GM08714 (cell line): ENCODE data around the gene HIC2.
A peak's percentile ranks its signal among the peaks of the same experiment; 100 is the strongest.
"Not testable (repeated sequence)": the region's sequence is repeated elsewhere in the genome, so short reads cannot be mapped to it uniquely, and the experiment has no call there.

Experiments
- H3K4me3 ChIP-seq: fragments of 200-500 bp; sonication (Bioruptor generic); 2 replicates; pipeline ENCODE4 v1.5.1; 2014; ENCODE audit warnings: mild to moderate bottlenecking, low read length, inconsistent platforms
- ZNF274 ChIP-seq: IDR thresholded peaks from 2 replicates; pipeline ENCODE4 v1.6.1; 2012; ENCODE audit warnings: mild to moderate bottlenecking, low read depth, low read length

HIC2 gene

GRCh38 chr22:21446827-21447690 lies 29.9 kb downstream of the HIC2 start:
- H3K4me3 ChIP-seq, result no peak overlapping the region
- no peak for TF ChIP-seq ZNF274

GRCh38 chr22:21447694-21448402 lies 30.7 kb downstream of the HIC2 start:
- TF ChIP-seq ZNF274, result no peak
- no peak overlapping the region for H3K4me3 ChIP-seq

DNA sequence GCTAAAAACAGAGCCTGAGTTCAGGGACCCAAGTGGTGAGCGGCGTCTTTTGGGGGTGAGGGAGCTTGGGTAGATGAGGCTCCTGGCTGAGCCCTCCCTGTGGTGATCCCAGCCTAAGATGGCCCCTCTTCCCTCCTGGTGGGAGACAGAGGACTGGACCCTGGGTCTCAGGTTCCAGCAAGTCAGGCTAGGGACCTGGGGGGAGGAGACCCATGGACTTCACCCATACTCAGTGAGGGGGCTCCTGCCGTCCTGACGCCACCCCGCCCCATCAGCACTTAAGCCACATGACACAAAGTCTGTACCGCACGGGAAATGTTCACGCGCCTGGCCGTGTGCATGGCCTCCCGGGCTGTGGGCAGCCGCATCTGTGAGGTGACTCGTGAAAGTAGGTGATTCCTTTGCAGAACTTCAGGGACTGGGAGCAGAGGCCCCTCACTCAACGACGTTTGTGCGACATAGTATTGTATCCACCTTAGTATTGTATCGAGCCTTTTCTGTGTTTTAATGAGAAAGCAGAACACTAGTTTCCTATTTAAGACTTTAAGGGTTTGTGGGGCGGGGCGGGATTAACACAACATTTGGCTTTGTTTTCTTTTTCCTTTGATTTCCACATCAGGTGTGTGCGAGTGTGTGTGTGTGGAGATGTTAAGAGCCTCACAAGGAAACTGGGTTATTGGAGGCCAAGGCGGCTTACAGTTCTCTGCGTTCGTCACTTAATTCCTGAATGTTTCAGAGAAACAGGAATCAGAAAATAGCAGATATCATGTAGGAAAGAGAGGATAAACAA lies 31.7 kb downstream of the HIC2 start:
- no peak overlapping the region for H3K4me3 ChIP-seq
- TF ChIP-seq ZNF274, result no peak

GRCh38 chr22:21449531-21450319 lies 32.6 kb downstream of the HIC2 start:
- no peak for TF ChIP-seq ZNF274
- H3K4me3 ChIP-seq, result no peak overlapping the region

DNA sequence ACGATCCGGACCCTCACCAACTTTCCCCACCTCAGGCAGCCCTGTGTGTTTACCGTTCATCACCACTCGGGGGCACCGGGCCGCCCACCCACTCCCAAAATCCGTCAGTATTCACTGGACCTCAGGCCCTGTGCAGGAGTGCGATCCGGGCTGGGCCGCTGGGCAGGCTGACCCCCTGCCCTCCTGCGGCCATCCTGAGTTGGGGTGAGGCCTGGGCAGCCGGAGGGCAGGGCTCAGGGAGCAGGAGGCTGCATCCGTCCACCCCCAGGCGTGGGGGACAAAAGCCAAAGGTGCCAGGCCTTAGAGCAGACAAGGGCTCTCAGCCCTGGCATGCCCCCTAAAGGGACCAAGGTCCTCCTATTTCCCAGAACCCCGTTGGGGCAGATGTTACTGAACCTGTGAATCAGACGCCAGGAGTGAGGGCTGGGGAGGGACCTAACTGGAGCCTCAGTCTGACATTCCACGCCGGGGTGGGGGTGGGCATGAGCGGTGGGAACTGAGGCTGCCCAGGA lies 33.2 kb downstream of the HIC2 start:
- H3K4me3 ChIP-seq, result no peak overlapping the region
- TF ChIP-seq ZNF274, result no peak

DNA sequence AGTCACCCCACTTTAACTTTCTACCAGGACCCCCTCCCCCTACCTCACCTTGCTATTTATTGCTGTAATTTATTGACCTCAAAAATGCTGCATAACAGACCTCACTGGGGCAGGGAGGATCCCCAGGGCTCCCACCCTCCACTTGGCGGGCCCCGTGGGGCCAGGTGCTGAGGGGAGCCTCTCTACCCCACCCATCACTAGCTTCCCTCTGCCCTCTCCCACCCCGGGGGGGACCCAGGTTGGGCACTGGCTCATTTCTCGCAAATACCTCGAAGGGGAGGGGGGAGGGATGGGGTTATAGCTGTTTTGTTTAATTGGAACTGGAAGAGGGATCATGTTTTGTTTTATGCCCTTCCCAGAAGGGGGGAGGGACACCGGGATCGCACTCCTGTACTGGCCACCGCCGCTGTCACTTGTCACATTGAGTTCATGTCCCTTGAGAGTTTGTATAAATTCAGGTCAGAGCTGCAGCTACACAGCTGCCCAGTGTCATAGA lies 33.7 kb downstream of the HIC2 start:
- H3K4me3 ChIP-seq, result no peak overlapping the region
- no peak for TF ChIP-seq ZNF274

- TF ChIP-seq ZNF274, result no peak
- H3K4me3 ChIP-seq, result no peak overlapping the region
Measured at GRCh38 chr22:21451545-21452520, 34.7 kb downstream of the HIC2 start.

- H3K4me3 ChIP-seq, result not testable (repeated sequence)
Measured at GRCh38 chr22:21452666-21453065, 35.5 kb downstream of the HIC2 start.

DNA sequence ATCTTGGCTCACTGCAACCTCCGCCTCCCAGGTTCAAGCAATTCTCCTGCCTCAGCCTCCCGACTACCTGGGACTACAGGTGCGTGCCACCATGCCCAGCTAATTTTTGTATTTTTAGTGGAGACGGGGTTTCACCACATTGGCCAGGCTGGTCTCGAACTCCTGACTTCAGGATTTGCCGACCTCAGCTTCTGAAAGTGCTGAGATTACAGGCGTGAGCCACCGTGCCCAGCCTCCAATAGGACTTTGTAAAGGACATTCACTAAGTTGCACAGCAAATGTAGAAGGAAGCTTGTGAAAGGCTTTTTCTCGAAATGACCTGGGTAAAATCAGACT lies 37.8 kb downstream of the HIC2 start:
- H3K4me3 ChIP-seq, result not testable (repeated sequence)

- H3K4me3 ChIP-seq, result no peak overlapping the region
- no peak for TF ChIP-seq ZNF274
Measured at GRCh38 chr22:21455334-21456089, 38.3 kb downstream of the HIC2 start.

DNA sequence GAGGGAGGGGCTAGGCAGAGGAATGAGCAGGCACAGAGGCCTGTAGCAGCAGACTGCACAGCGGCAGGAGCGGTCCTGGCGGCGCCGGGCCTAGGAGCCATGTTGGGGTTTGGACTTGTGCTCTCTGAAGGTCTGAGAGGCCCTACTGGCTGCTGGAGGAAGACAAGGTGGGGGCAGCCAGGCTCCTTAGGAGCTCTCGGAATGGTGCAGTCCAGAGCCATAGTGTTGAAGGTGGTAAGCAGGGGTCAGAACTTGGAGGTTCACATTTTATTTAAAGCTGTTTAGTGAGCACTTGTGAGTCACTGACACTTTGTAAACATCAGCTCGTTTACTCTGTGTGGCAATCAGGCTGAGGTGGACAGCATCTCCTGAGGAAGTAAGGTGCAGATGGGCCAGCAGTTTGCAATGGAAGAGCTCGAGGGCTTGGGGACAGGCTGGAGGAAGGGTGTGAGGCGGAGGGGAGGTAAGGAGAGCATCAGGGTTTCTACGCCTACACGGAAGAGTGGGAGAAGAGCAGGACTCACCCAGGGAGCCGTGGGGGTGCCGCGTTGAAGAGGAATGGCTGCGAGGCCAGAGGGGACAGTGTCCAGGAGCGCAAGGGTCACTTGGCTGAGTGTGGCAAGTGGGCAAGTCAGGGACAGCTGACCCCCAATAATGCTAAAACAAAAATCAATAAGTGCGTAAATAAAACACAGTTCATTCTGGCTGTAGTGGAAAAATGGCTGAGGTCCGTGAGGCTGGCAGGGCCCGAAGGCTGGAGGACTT lies 40.0 kb downstream of the HIC2 start:
- TF ChIP-seq ZNF274, result no peak
- no peak overlapping the region for H3K4me3 ChIP-seq

GRCh38 chr22:21462672-21463071 lies 45.5 kb downstream of the HIC2 start:
- H3K4me3 ChIP-seq, result not testable (repeated sequence)

GRCh38 chr22:21467337-21468193 lies 50.4 kb downstream of the HIC2 start, which contains the start of gene TMEM191C:
TSS of gene TMEM191C (plus strand) at chr22:21467387. CDS start at chr22:21467460, 73 bp downstream.
- H3K4me3 ChIP-seq, result peak within 1 kb of the TSS; percentile 49; the same call in 1 of the 2 replicates

- peak overlapping the region; percentile 49; the same call in 1 of the 2 replicates for H3K4me3 ChIP-seq
Measured at GRCh38 chr22:21468194-21469096, 51.3 kb downstream of the HIC2 start.
